Stimulated activated CD4-positive, alpha-beta T cell treated with anti-CD3 and anti-CD28 coated beads, Interleukin-1b, Interleukin-23, amount 100 ng/mL, for 4 hours (primary cell): ENCODE results near the gene FOXO6.
"Not testable (repeated sequence)": the region's sequence is repeated elsewhere in the genome, so short reads cannot be mapped to it uniquely, and the experiment has no call there.

ENCODE experiments used
- DNase-seq, 2 donors: peaks; one replicate each; pipeline ENCODE4 v3.0.0-alpha.2; 2020; ENCODE audit warnings: low read depth in 2 of 2

Gene FOXO6

GRCh38 chr1:41328780-41329640, 32.2 kb upstream of the FOXO6 start:
- DNase-seq: no peak

GRCh38 chr1:41329662-41330587, 31.3 kb upstream of the FOXO6 start:
- no peak for DNase-seq

- no peak for DNase-seq
Observed at GRCh38 chr1:41330588-41331545, 30.4 kb upstream of the FOXO6 start.

GRCh38 chr1:41331546-41331917, 29.7 kb upstream of the FOXO6 start:
- DNase-seq: no peak

- not testable (repeated sequence) for DNase-seq
Observed at GRCh38 chr1:41332161-41332560, 29.1 kb upstream of the FOXO6 start.

- no peak for DNase-seq
Observed at GRCh38 chr1:41333146-41333784, 28.0 kb upstream of the FOXO6 start.

GRCh38 chr1:41338820-41339219, 22.4 kb upstream of the FOXO6 start:
- DNase-seq: no peak

- no peak for DNase-seq
Observed at GRCh38 chr1:41340655-41341364, 20.4 kb upstream of the FOXO6 start.

- DNase-seq: no peak
Observed at GRCh38 chr1:41341365-41341683, 19.9 kb upstream of the FOXO6 start.

GRCh38 chr1:41341772-41342562, 19.3 kb upstream of the FOXO6 start:
- no peak for DNase-seq

GRCh38 chr1:41342774-41343355, 18.4 kb upstream of the FOXO6 start:
- DNase-seq: no peak

GRCh38 chr1:41343790-41344699, 17.2 kb upstream of the FOXO6 start:
- DNase-seq: no peak

- no peak for DNase-seq
Observed at GRCh38 chr1:41344708-41345159, 16.5 kb upstream of the FOXO6 start.

GRCh38 chr1:41345434-41346075, 15.7 kb upstream of the FOXO6 start:
- DNase-seq: no peak

- no peak for DNase-seq
Observed at GRCh38 chr1:41347276-41347675, 14.0 kb upstream of the FOXO6 start.

GRCh38 chr1:41348394-41348793, 12.8 kb upstream of the FOXO6 start:
- no peak for DNase-seq

- DNase-seq: no peak
Observed at GRCh38 chr1:41349361-41350054, 11.7 kb upstream of the FOXO6 start.
